ENCODE data around the gene DMAP1. TPM values are rescaled to one million over a fixed set of nuclear protein-coding genes. Genes with fewer than 3 reads are reported as not detected.

The DMAP1 gene
- total RNA-seq, 2 experiments from 2014 or later = 53.4 to 56.9 TPM

DNA sequence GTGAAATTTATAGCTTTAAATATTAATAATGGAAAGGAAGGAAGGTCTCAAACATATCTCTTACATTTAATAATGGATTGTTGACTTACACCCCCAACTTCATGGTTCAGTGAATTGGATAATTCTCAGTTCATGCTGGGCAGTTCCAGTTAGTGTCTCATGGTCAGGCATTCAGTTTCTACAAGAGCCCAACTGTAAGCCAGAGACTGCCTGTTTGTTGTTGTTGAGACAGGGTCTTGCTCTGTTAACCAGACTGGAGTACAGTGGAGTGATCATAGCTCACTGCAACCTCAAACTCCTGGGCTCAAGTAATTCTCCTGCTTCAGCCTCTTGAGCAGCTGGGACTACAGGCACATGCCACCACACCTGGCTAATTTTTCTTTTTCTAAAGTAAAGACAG is 5.0 kb upstream of the DMAP1 start:
- CTCF ChIA-PET = interaction anchor here (0.5 kb wide), 1 partner anchor 205 kb away, joined by 4 read pairs; no protein-coding TSS in a partner anchor
- POLR2A ChIA-PET = no interaction called here
- H3K4me1 Mint-ChIP-seq (ENCODE audit: low read depth) = peaks cover 12% of the 10 kb centered on the region

GRCh38 chr1:44210595-44210994 is 2.7 kb upstream of the DMAP1 start:
- Mint-ChIP-seq H3K27me3 (peaks cover under 1% of the 10 kb centered on the region), H3K9me3 (no peaks in the 10 kb centered on the region), H3K27ac (no peak overlapping the region), H3K4me1 (ENCODE audit: low read depth) (peaks cover 35% of the 10 kb centered on the region), H3K4me3 (no peak overlapping the region), H3K36me3 (ENCODE audit: low read depth) (peaks cover 22% of the 10 kb centered on the region)
- Histone ChIP-seq H3K27ac (ENCODE audit: low read depth in 1 of 2, low read length in 2 of 2) (no peak overlapping the region), H3K4me1 (ENCODE audit: insufficient read depth, low read length) (peaks cover 22% of the 10 kb centered on the region), H3K4me3 (ENCODE audit: low read length) (no peak overlapping the region), H3K36me3 (ENCODE audit: insufficient read depth, low read length) (peaks cover 11% of the 10 kb centered on the region), H3K9me3 (ENCODE audit: control insufficient read depth in 1 of 2, insufficient read depth in 1 of 2, low read length in 2 of 2) (no peaks in the 10 kb centered on the region), H3K27me3 (ENCODE audit: control insufficient read depth in 1 of 2, insufficient read depth in 2 of 2, low read length in 2 of 2) (no peaks in the 10 kb centered on the region)
- intact Hi-C loops (cut with DNase I, micrococcal nuclease) = loop anchor here in 1 of 2 experiments (5.0 to 10.0 kb wide), 5 partner anchors 178 to 1038 kb away; partner anchors contain the start of genes CFAP57, EBNA1BP2, IPO13 and SLC6A9
- ATAC-seq (ENCODE audit: poor library complexity) (no peak), DNase-seq (no peak)
- ChIA-PET CTCF (no interaction called here), POLR2A (no interaction called here)
- TF ChIP-seq, protein P1, sequence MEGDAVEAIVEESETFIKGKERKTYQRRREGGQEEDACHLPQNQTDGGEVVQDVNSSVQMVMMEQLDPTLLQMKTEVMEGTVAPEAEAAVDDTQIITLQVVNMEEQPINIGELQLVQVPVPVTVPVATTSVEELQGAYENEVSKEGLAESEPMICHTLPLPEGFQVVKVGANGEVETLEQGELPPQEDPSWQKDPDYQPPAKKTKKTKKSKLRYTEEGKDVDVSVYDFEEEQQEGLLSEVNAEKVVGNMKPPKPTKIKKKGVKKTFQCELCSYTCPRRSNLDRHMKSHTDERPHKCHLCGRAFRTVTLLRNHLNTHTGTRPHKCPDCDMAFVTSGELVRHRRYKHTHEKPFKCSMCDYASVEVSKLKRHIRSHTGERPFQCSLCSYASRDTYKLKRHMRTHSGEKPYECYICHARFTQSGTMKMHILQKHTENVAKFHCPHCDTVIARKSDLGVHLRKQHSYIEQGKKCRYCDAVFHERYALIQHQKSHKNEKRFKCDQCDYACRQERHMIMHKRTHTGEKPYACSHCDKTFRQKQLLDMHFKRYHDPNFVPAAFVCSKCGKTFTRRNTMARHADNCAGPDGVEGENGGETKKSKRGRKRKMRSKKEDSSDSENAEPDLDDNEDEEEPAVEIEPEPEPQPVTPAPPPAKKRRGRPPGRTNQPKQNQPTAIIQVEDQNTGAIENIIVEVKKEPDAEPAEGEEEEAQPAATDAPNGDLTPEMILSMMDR (IDR thresholded peaks at IDR 0.05) = no peak

More for the DNA sequence above, 5.0 kb upstream of the DMAP1 start:
- Histone ChIP-seq H3K4me1 (ENCODE audit: insufficient read depth, low read length) (peaks cover 9% of the 10 kb centered on the region), H3K27ac (ENCODE audit: low read depth in 1 of 2, low read length in 2 of 2) (no peak overlapping the region), H3K36me3 (ENCODE audit: insufficient read depth, low read length) (no peaks in the 10 kb centered on the region), H3K9me3 (ENCODE audit: control insufficient read depth in 1 of 2, insufficient read depth in 1 of 2, low read length in 2 of 2) (no peaks in the 10 kb centered on the region), H3K27me3 (ENCODE audit: control insufficient read depth in 1 of 2, insufficient read depth in 2 of 2, low read length in 2 of 2) (no peaks in the 10 kb centered on the region), H3K4me3 (ENCODE audit: low read length) (no peak overlapping the region)
- peaks cover 4% of the 10 kb centered on the region for H3K36me3 Mint-ChIP-seq (ENCODE audit: low read depth)
- H3K9me3 Mint-ChIP-seq = no peaks in the 10 kb centered on the region
- peaks cover 3% of the 10 kb centered on the region for H3K27me3 Mint-ChIP-seq
- no peak overlapping the region for H3K27ac Mint-ChIP-seq
- ATAC-seq (ENCODE audit: poor library complexity) (no peak), DNase-seq (no peak)
- intact Hi-C loops (cut with DNase I, micrococcal nuclease) = no loop called here
- H3K4me3 Mint-ChIP-seq = no peak overlapping the region
- TF ChIP-seq, protein P1 (IDR thresholded peaks at IDR 0.05) = no peak

DNA sequence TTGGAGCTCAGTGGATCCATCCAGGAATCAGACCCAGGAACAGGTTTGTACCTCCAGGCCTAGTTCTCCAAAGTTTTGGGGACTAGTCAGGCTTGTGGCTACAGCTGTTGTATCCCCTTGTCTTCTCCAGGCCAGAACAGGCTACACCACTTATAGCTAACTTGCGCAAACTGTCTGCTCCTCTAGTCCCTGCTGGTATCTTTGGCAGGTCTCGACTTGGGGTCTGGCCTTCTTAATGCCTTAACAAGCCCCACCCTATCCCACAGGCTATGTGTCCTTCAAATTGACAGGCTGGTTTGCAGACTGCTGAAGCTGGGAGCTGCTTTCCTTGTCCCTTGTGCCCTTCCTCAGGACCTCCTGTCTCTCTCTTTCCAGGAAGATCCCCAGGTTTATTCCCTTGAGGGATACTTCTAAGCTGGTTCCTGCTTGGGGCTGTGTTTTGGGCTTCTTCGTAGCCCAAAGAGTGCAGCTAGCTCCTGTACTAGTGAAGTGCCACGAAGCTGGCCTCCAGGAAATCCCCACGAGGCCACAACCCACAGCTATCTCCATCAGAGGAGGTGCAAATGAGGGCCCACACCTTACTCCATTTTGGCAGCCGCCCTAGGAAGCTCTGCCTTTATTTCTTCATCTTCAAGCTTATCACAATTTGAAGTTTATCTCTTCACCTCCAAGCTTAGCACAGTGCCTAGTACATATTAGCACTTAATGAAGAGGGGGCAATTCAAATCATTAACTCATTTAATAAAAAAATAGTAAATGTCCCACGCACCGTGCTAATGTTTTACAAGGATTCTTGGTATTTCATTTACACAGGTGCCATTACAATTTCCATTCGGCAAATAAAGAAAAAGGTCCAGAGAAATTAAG is 683 bp upstream of the DMAP1 start:
- Mint-ChIP-seq H3K27ac (peak overlapping the region; percentile 93), H3K9me3 (no peaks in the 10 kb centered on the region), H3K27me3 (no peaks in the 10 kb centered on the region), H3K36me3 (ENCODE audit: low read depth) (peaks cover 40% of the 10 kb centered on the region), H3K4me1 (ENCODE audit: low read depth) (peaks cover 44% of the 10 kb centered on the region), H3K4me3 (peak overlapping the region; percentile 98)
- Histone ChIP-seq H3K4me3 (ENCODE audit: low read length) (peak overlapping the region; percentile 92), H3K4me1 (ENCODE audit: insufficient read depth, low read length) (peaks cover 25% of the 10 kb centered on the region), H3K9me3 (ENCODE audit: control insufficient read depth in 1 of 2, insufficient read depth in 1 of 2, low read length in 2 of 2) (no peaks in the 10 kb centered on the region), H3K27ac (ENCODE audit: low read depth in 1 of 2, low read length in 2 of 2) (peak overlapping the region in 1 of 2 donors; percentile 75), H3K36me3 (ENCODE audit: insufficient read depth, low read length) (peaks cover 16% of the 10 kb centered on the region), H3K27me3 (ENCODE audit: control insufficient read depth in 1 of 2, insufficient read depth in 2 of 2, low read length in 2 of 2) (no peaks in the 10 kb centered on the region)
- DNase-seq = peak in 4 of 14 experiments; percentile 24 to 81 (median 52)
- ChIA-PET POLR2A (interaction anchor here (0.9 to 2.4 kb wide), 9 partner anchors 12 to 838 kb away, joined by 3 to 11 read pairs (median 3); partner anchors contain the start of genes DPH2 and PLK3), CTCF (interaction anchor here (1.1 to 1.5 kb wide), 2 partner anchors 26 to 518 kb away, joined by 3 to 4 read pairs; no protein-coding TSS in a partner anchor)
- TF ChIP-seq, protein P1 (IDR thresholded peaks at IDR 0.05) = no peak
- ATAC-seq (ENCODE audit: poor library complexity) = peak; percentile 31
- intact Hi-C loops (cut with DNase I, micrococcal nuclease) = loop anchor here in 1 of 2 experiments (2.0 to 10.0 kb wide), 6 partner anchors 140 to 1040 kb away; partner anchors contain the start of genes CFAP57, EBNA1BP2, IPO13 and SLC6A9

Measured in CD4-positive, alpha-beta T cell (primary cell).